CD4-positive, alpha-beta T cell (primary cell): ENCODE results near the gene PAPPA. TPM values are rescaled to one million over a fixed set of nuclear protein-coding genes. Genes with fewer than 3 reads are reported as not detected.

ENCODE experiments used
- ATAC-seq: fragments of 200-7000 bp; cut with Tn5 transposase; one replicate; pipeline ENCODE4 v1.10.0; 2022; ENCODE audit warnings: mild to moderate bottlenecking; ENCODE audit not compliant: poor library complexity
- CTCF ChIA-PET: fragments of 350-600 bp; sonication (Branson Sonifier 250); formaldehyde crosslinking; loops from one replicate; lab custom pipeline; 2021; ENCODE audit warnings: antibody characterized with exemption, inconsistent platforms; lab: Charles Lee
- POLR2A ChIA-PET: fragments of 350-600 bp; sonication (Branson Sonifier 250); formaldehyde crosslinking; loops from one replicate; lab custom pipeline; 2021; ENCODE audit warnings: antibody characterized with exemption, inconsistent platforms; lab: Charles Lee
- DNase-seq, 14 experiments: peaks; one replicate each; pipeline ENCODE4 v3.0.0-alpha.2; 2013 to 2020; ENCODE audit warnings: mixed read lengths in 2 of 14
- H3K27ac ChIP-seq, 2 donors: one replicate each; pipeline versions ENCODE4 v1.5.1 to v1.7.0; 2013; ENCODE audit warnings: low read length in 2 of 2, low read depth in 1 of 2, mild to moderate bottlenecking in 1 of 2
- H3K27me3 ChIP-seq, 2 experiments: 1 replicate in 1 of 2; 2 replicates in 1 of 2; pipeline versions ENCODE4 v1.6.1 to v1.7.0; 2013; ENCODE audit warnings: low read length in 2 of 2, control low read depth in 1 of 2, mild to moderate bottlenecking in 1 of 2, moderate library complexity in 1 of 2; ENCODE audit not compliant: insufficient read depth in 2 of 2, control insufficient read depth in 1 of 2
- H3K36me3 ChIP-seq: one replicate; pipeline ENCODE4 v1.6.1; 2013; ENCODE audit warnings: low read length, control low read depth; ENCODE audit not compliant: insufficient read depth
- H3K4me1 ChIP-seq: one replicate; pipeline ENCODE4 v1.6.1; 2013; ENCODE audit warnings: low read length, control low read depth; ENCODE audit not compliant: insufficient read depth
- H3K4me3 ChIP-seq: one replicate; pipeline ENCODE4 v1.5.1; 2013; ENCODE audit warnings: mild to moderate bottlenecking, low read length, moderate library complexity
- H3K9me3 ChIP-seq, 2 experiments: 1 replicate in 1 of 2; 2 replicates in 1 of 2; pipeline versions ENCODE4 v1.6.1 to v1.7.0; 2013; ENCODE audit warnings: low read length in 2 of 2, mild to moderate bottlenecking in 2 of 2, control low read depth in 1 of 2, moderate library complexity in 1 of 2; ENCODE audit not compliant: control insufficient read depth in 1 of 2, insufficient read depth in 1 of 2
- H3K27ac Mint-ChIP-seq: one replicate; pipeline ENCODE4 v1.8.0; 2020; ENCODE audit warnings: mixed read lengths
- H3K27me3 Mint-ChIP-seq: one replicate; pipeline ENCODE4 v1.8.0; 2021; ENCODE audit warnings: mixed read lengths
- H3K36me3 Mint-ChIP-seq: one replicate; pipeline ENCODE4 v1.8.0; 2021; ENCODE audit warnings: low read depth, mixed read lengths
- H3K4me1 Mint-ChIP-seq: one replicate; pipeline ENCODE4 v1.8.0; 2021; ENCODE audit warnings: low read depth, mixed read lengths
- H3K4me3 Mint-ChIP-seq: one replicate; pipeline ENCODE4 v1.8.0; 2020; ENCODE audit warnings: mild to moderate bottlenecking, mixed read lengths
- H3K9me3 Mint-ChIP-seq: one replicate; pipeline ENCODE4 v1.8.0; 2020; ENCODE audit warnings: mixed read lengths
- CTCF ChIP-seq: fragments of 200-600 bp; IDR thresholded peaks from one replicate; pipeline ENCODE4 v1.8.0; 2022; ENCODE audit warnings: antibody characterized with exemption, mild to moderate bottlenecking
- intact Hi-C, 2 experiments: fragments of 100-400 bp; cut with DNase I in 1 of 2; cut with micrococcal nuclease in 1 of 2; formaldehyde crosslinking; loops; one replicate each; pipeline versions ENCODE4 v1.15.1 to v1.9.0; 2023 to 2025; cut with DNase I, micrococcal nuclease
- total RNA-seq, 174 experiments: library from RNA in 2 of 174; stranded (reverse) in 2 of 174; gene quantifications; one replicate each; pipeline ENCODE4 v1.2.3 and lab custom pipeline; 2021 to 2026

Gene PAPPA
- total RNA-seq, 2 experiments from 2014 or later, result 0.03 TPM; not detected in 1

GRCh38 chr9:116404228-116404627, 250.6 kb downstream of the PAPPA start:
- H3K9me3 ChIP-seq, result no peaks in the 10 kb centered on the region
- Mint-ChIP-seq H3K36me3 (no peaks in the 10 kb centered on the region), H3K4me1 (no peaks in the 10 kb centered on the region), H3K9me3 (no peaks in the 10 kb centered on the region), H3K27ac (no peak overlapping the region), H3K27me3 (no peaks in the 10 kb centered on the region), H3K4me3 (no peak overlapping the region)
- no peaks in the 10 kb centered on the region for H3K36me3 ChIP-seq
- H3K27me3 ChIP-seq, result no peaks in the 10 kb centered on the region
- no peak for ATAC-seq
- no peaks in the 10 kb centered on the region for H3K4me1 ChIP-seq
- no peak for DNase-seq
- POLR2A ChIA-PET, result no interaction called here
- TF ChIP-seq CTCF, result no peak
- intact Hi-C loops, result no loop called here
- H3K27ac ChIP-seq, result no peak overlapping the region
- CTCF ChIA-PET, result no interaction called here
- no peak overlapping the region for H3K4me3 ChIP-seq

- Mint-ChIP-seq H3K4me3 (no peak overlapping the region), H3K4me1 (no peaks in the 10 kb centered on the region), H3K27ac (no peak overlapping the region), H3K27me3 (no peaks in the 10 kb centered on the region), H3K9me3 (no peaks in the 10 kb centered on the region), H3K36me3 (no peaks in the 10 kb centered on the region)
- ChIA-PET CTCF (interaction anchor here (0.6 kb wide), 1 partner anchor 1030 kb away, joined by 3 read pairs; no protein-coding TSS in a partner anchor), POLR2A (no interaction called here)
- intact Hi-C loops, result no loop called here
- Histone ChIP-seq H3K9me3 (no peaks in the 10 kb centered on the region), H3K36me3 (no peaks in the 10 kb centered on the region), H3K4me3 (no peak overlapping the region), H3K4me1 (no peaks in the 10 kb centered on the region), H3K27me3 (no peaks in the 10 kb centered on the region), H3K27ac (no peak overlapping the region)
- ATAC-seq (no peak), DNase-seq (no peak)
- no peak for TF ChIP-seq CTCF
Observed at GRCh38 chr9:116405321-116405720, 251.7 kb downstream of the PAPPA start.

GRCh38 chr9:116406469-116406868, 252.9 kb downstream of the PAPPA start:
- CTCF ChIA-PET, result no interaction called here

More at GRCh38 chr9:116406469-116406868, 252.9 kb downstream of the PAPPA start:
- intact Hi-C loops, result no loop called here
- Mint-ChIP-seq H3K27ac (no peak overlapping the region), H3K36me3 (no peaks in the 10 kb centered on the region), H3K4me1 (no peaks in the 10 kb centered on the region), H3K27me3 (no peaks in the 10 kb centered on the region), H3K4me3 (no peak overlapping the region), H3K9me3 (no peaks in the 10 kb centered on the region)
- no peaks in the 10 kb centered on the region for H3K36me3 ChIP-seq
- no peak overlapping the region for H3K27ac ChIP-seq
- H3K4me1 ChIP-seq, result no peaks in the 10 kb centered on the region
- POLR2A ChIA-PET, result no interaction called here
- no peaks in the 10 kb centered on the region for H3K9me3 ChIP-seq
- H3K4me3 ChIP-seq, result no peak overlapping the region
- ATAC-seq, result no peak
- no peaks in the 10 kb centered on the region for H3K27me3 ChIP-seq
- no peak for TF ChIP-seq CTCF
- DNase-seq, result no peak
